Liver (tissue), 9 donors: Measurements from ENCODE around the gene NHLRC2. TPM values are rescaled to one million over a fixed set of nuclear protein-coding genes. Genes with fewer than 3 reads are reported as not detected.

Experiments
- DNase-seq: peaks from one replicate; pipeline ENCODE4 v3.0.0-alpha.2; 2017; ENCODE audit warnings: low spot score
- H3K27ac ChIP-seq, 2 donors: one replicate each; pipeline ENCODE4 v1.7.0; 2013; ENCODE audit warnings: inconsistent platforms in 2 of 2, low read length in 2 of 2, control low read depth in 1 of 2, low read depth in 1 of 2, mild to moderate bottlenecking in 1 of 2
- H3K27me3 ChIP-seq, 4 donors: one replicate each; pipeline versions ENCODE4 v1.6.1 to v1.7.0; 2013; ENCODE audit warnings: low read length in 3 of 4, inconsistent platforms in 1 of 4, mild to moderate bottlenecking in 1 of 4, moderate library complexity in 1 of 4; ENCODE audit not compliant: control insufficient read depth in 4 of 4, insufficient read depth in 4 of 4
- H3K36me3 ChIP-seq, 4 donors: one replicate each; pipeline versions ENCODE4 v1.6.1 to v1.7.0; 2013; ENCODE audit warnings: low read length in 3 of 4, mild to moderate bottlenecking in 3 of 4, low read depth in 1 of 4, moderate library complexity in 1 of 4; ENCODE audit not compliant: control insufficient read depth in 4 of 4, insufficient read depth in 3 of 4
- H3K4me1 ChIP-seq, 4 donors: one replicate each; pipeline versions ENCODE4 v1.6.1 to v1.7.0; 2013; ENCODE audit warnings: low read length in 3 of 4, mild to moderate bottlenecking in 3 of 4, moderate library complexity in 1 of 4; ENCODE audit not compliant: control insufficient read depth in 4 of 4, insufficient read depth in 4 of 4
- H3K4me3 ChIP-seq, 3 donors: one replicate each; pipeline versions ENCODE4 v1.6.1 to v1.7.0; 2013; ENCODE audit warnings: low read length in 3 of 3, control low read depth in 1 of 3, low read depth in 1 of 3, mild to moderate bottlenecking in 1 of 3
- H3K9ac ChIP-seq, 2 donors: one replicate each; pipeline ENCODE4 v1.7.0; 2013; ENCODE audit warnings: low read length in 2 of 2, mild to moderate bottlenecking in 2 of 2, moderate library complexity in 2 of 2, control low read depth in 1 of 2, low read depth in 1 of 2
- H3K9me3 ChIP-seq, 4 donors: one replicate each; pipeline versions ENCODE4 v1.6.1 to v1.7.0; 2013; ENCODE audit warnings: low read length in 3 of 4; ENCODE audit not compliant: control insufficient read depth in 4 of 4
- ATF3 ChIP-seq: IDR thresholded peaks from 2 replicates; pipeline ENCODE4 v1.6.1; 2016; ENCODE audit warnings: antibody characterized with exemption
- CTCF ChIP-seq: fragments of 150-350 bp; IDR thresholded peaks from 2 replicates; pipeline ENCODE4 v1.5.1; 2017; ENCODE audit warnings: improper control_type of control experiment, low read depth, low read length; ENCODE audit not compliant: missing input control
- EGR1 ChIP-seq, 2 donors: IDR thresholded peaks; 2 replicates each; pipeline ENCODE4 v1.6.1; 2016 to 2018; ENCODE audit warnings: antibody characterized with exemption in 2 of 2, low read depth in 2 of 2
- FOXA1 ChIP-seq: IDR thresholded peaks from 2 replicates; pipeline ENCODE4 v1.6.1; 2016; ENCODE audit warnings: antibody characterized with exemption
- FOXA2 ChIP-seq: IDR thresholded peaks from 2 replicates; pipeline ENCODE4 v1.6.1; 2016; ENCODE audit warnings: antibody characterized with exemption
- GABPA ChIP-seq, 2 donors: IDR thresholded peaks in 1 of 2; conservative IDR thresholded peaks in 1 of 2; 2 replicates each; pipeline ENCODE4 v1.6.1; 2016; ENCODE audit warnings: antibody characterized with exemption in 2 of 2, mild to moderate bottlenecking in 1 of 2, moderate library complexity in 1 of 2
- HNF4A ChIP-seq, 2 donors: conservative IDR thresholded peaks; 2 replicates each; pipeline ENCODE4 v1.6.1; 2016; ENCODE audit warnings: antibody characterized with exemption in 2 of 2, mild to moderate bottlenecking in 2 of 2
- HNF4G ChIP-seq: IDR thresholded peaks from 2 replicates; pipeline ENCODE4 v1.6.1; 2016; ENCODE audit warnings: antibody characterized with exemption
- JUND ChIP-seq, 2 donors: IDR thresholded peaks; 2 replicates each; pipeline ENCODE4 v1.6.1; 2016; ENCODE audit warnings: antibody characterized with exemption in 2 of 2
- MAX ChIP-seq: IDR thresholded peaks from 2 replicates; pipeline ENCODE4 v1.6.1; 2016; ENCODE audit warnings: antibody characterized with exemption
- NR2F2 ChIP-seq: IDR thresholded peaks from 2 replicates; pipeline ENCODE4 v1.6.1; 2016; ENCODE audit warnings: antibody characterized with exemption
- RAD21 ChIP-seq, 2 donors: IDR thresholded peaks; 2 replicates each; pipeline ENCODE4 v1.6.1; 2016; ENCODE audit warnings: antibody characterized with exemption in 2 of 2, mild to moderate bottlenecking in 2 of 2
- REST ChIP-seq: IDR thresholded peaks from 2 replicates; pipeline ENCODE4 v1.6.1; 2016; ENCODE audit warnings: antibody characterized with exemption, mild to moderate bottlenecking
- RXRA ChIP-seq, 2 donors: IDR thresholded peaks; 2 replicates each; pipeline ENCODE4 v1.6.1; 2017 to 2018; ENCODE audit warnings: antibody characterized with exemption in 2 of 2, mild to moderate bottlenecking in 1 of 2
- SP1 ChIP-seq: IDR thresholded peaks from 2 replicates; pipeline ENCODE4 v1.6.1; 2018; ENCODE audit warnings: antibody characterized with exemption, mild to moderate bottlenecking
- TAF1 ChIP-seq: conservative IDR thresholded peaks from 2 replicates; pipeline ENCODE4 v1.6.1; 2016; ENCODE audit warnings: antibody characterized with exemption, mild to moderate bottlenecking
- YY1 ChIP-seq: IDR thresholded peaks from 2 replicates; pipeline ENCODE4 v1.6.1; 2016; ENCODE audit warnings: antibody characterized with exemption, mild to moderate bottlenecking
- ZBTB33 ChIP-seq: IDR thresholded peaks from 2 replicates; pipeline ENCODE4 v1.6.1; 2016; ENCODE audit warnings: antibody characterized with exemption
- WGBS: extraction: QIAGEN DNeasy Blood & Tissue Kit; methylation state at CpG from one replicate; pipeline ENCODE4 v1.1.7; 2013; 5-methylcytosine and 5-hydroxymethylcytosine counted together
- polyA plus RNA-seq, 2 donors: library from polyadenylated mRNA; stranded (reverse) in 1 of 2; unstranded in 1 of 2; fragments of 200-250 nt in 1 of 2; fragments of >200 nt in 1 of 2; fragmentation: Nextera tagmentation in 1 of 2; extraction: Ambion mirVana in 1 of 2; gene quantifications; one replicate each; pipeline versions ENCODE4 v1.2.1 to v1.2.3, GENCODE V29; 2013 to 2015
- total RNA-seq, 2 donors: library from RNA; depleted of rRNA; stranded (reverse); fragments of >200 nt; gene quantifications; one replicate each; pipeline ENCODE4 v1.2.3, GENCODE V29; 2014
- donor health status: healthy.
- donor health status: healthy.
- donor health status: healthy.
- donor health status: healthy.
- donor health status: healthy.

The NHLRC2 gene
- total and polyA plus RNA-seq, 4 donors: 2.3 to 14.2 (median 7.4) TPM

GRCh38 chr10:113843972-113844485, 10.4 kb upstream of the NHLRC2 start:
- H3K4me3 ChIP-seq: no peak overlapping the region
- no peak overlapping the region for H3K9ac ChIP-seq
- WGBS: 77% methylated on average over 6 of the region's 6 CpGs
- no peak overlapping the region for H3K27ac ChIP-seq
- TF ChIP-seq MAX (no peak), SP1 (no peak), JUND (IDR thresholded peaks at IDR 0.05) (no peak), HNF4A (conservative IDR thresholded peaks at IDR 0.05) (no peak), CTCF (no peak), TAF1 (no peak), FOXA1 (no peak), RAD21 (IDR thresholded peaks at IDR 0.05) (no peak), EGR1 (IDR thresholded peaks at IDR 0.05; ENCODE audit: low read depth in 2 of 2) (no peak), NR2F2 (no peak), HNF4G (no peak), YY1 (no peak), ZBTB33 (no peak), ATF3 (no peak), GABPA (IDR thresholded peaks at IDR 0.05 in 1 of 2, conservative IDR thresholded peaks at IDR 0.05 in 1 of 2) (no peak), REST (no peak), FOXA2 (no peak), RXRA (IDR thresholded peaks at IDR 0.05) (no peak)
- H3K27me3 ChIP-seq: no peaks in the 10 kb centered on the region
- H3K9me3 ChIP-seq: no peaks in the 10 kb centered on the region
- peaks cover 0 to 3% (median 0%) of the 10 kb centered on the region in 4 donors for H3K4me1 ChIP-seq
- no peak for DNase-seq
- H3K36me3 ChIP-seq: peaks cover 3 to 24% (median 6%) of the 10 kb centered on the region in 4 donors
